DND-41 (cell line): Measurements from ENCODE around the gene GYG2.

ENCODE experiments used
- CTCF ChIP-seq: IDR thresholded peaks from 2 replicates; pipeline ENCODE4 v1.5.1; 2012; ENCODE audit warnings: borderline replicate concordance, low read length, moderate library complexity, mild to moderate bottlenecking; ENCODE audit not compliant: poor library complexity, severe bottlenecking; ENCODE audit errors: extremely low read depth
- EZH2 ChIP-seq: IDR thresholded peaks from 3 replicates; pipeline ENCODE4 v1.6.1; 2012; ENCODE audit warnings: borderline replicate concordance, low read depth, mild to moderate bottlenecking, moderate library complexity, low read length, inconsistent platforms; ENCODE audit not compliant: severe bottlenecking

- no peak for TF ChIP-seq CTCF
- no peak for TF ChIP-seq EZH2
These were observed 2.9 kb downstream of the GYG2 start for GRCh38 chrX:2831471-2832228.
